ENCODE results near the gene PEF1. TPM values are rescaled to one million over a fixed set of nuclear protein-coding genes. Genes with fewer than 3 reads are reported as not detected.

The PEF1 gene
- total RNA-seq, 2 experiments from 2014 or later: 45.9 to 47.1 TPM

- peaks cover 7% of the 10 kb centered on the region for H3K4me1 Mint-ChIP-seq
- DNase-seq: no peak
- H3K27me3 Mint-ChIP-seq: peaks cover 30% of the 10 kb centered on the region
- no peak overlapping the region for H3K27ac Mint-ChIP-seq
- H3K9me3 Mint-ChIP-seq (ENCODE audit: low read depth): no peaks in the 10 kb centered on the region
- ATAC-seq: no peak
- no peak overlapping the region for H3K4me3 Mint-ChIP-seq
- CTCF ChIA-PET: interaction anchor here (1.8 to 2.1 kb wide), 2 partner anchors 76 to 295 kb away, joined by 5 to 8 read pairs; no protein-coding TSS in a partner anchor
- H3K36me3 Mint-ChIP-seq: no peaks in the 10 kb centered on the region
Measured at GRCh38 chr1:31669433-31669785, 24.7 kb upstream of the PEF1 start.

GRCh38 chr1:31668303-31668883 lies 23.7 kb upstream of the PEF1 start:
- H3K9me3 Mint-ChIP-seq (ENCODE audit: low read depth): no peaks in the 10 kb centered on the region
- CTCF ChIA-PET: interaction anchor here (0.6 to 9.2 kb wide), 2 partner anchors 121 to 770 kb away, joined by 3 to 100 read pairs; no protein-coding TSS in a partner anchor
- H3K27ac Mint-ChIP-seq: no peak overlapping the region
- peaks cover 7% of the 10 kb centered on the region for H3K4me1 Mint-ChIP-seq
- H3K36me3 Mint-ChIP-seq: no peaks in the 10 kb centered on the region
- no peak overlapping the region for H3K4me3 Mint-ChIP-seq
- DNase-seq: no peak
- peaks cover 32% of the 10 kb centered on the region for H3K27me3 Mint-ChIP-seq
- no peak for ATAC-seq

GRCh38 chr1:31667065-31667785 lies 22.5 kb upstream of the PEF1 start:
- Mint-ChIP-seq H3K36me3 (no peaks in the 10 kb centered on the region), H3K9me3 (ENCODE audit: low read depth) (no peaks in the 10 kb centered on the region), H3K4me1 (peaks cover 7% of the 10 kb centered on the region), H3K27ac (no peak overlapping the region), H3K27me3 (peaks cover 32% of the 10 kb centered on the region), H3K4me3 (no peak overlapping the region)
- ATAC-seq: no peak
- CTCF ChIA-PET: interaction anchor here (1.0 to 9.2 kb wide), 3 partner anchors 22 to 122 kb away, joined by 3 to 100 read pairs (median 12); partner anchors contain the start of gene PEF1
- no peak for DNase-seq

GRCh38 chr1:31666263-31666963 lies 21.7 kb upstream of the PEF1 start:
- no peak for ATAC-seq
- Mint-ChIP-seq H3K9me3 (ENCODE audit: low read depth) (no peaks in the 10 kb centered on the region), H3K36me3 (no peaks in the 10 kb centered on the region), H3K4me1 (peaks cover 7% of the 10 kb centered on the region), H3K4me3 (no peak overlapping the region), H3K27ac (no peak overlapping the region), H3K27me3 (peaks cover 29% of the 10 kb centered on the region)
- CTCF ChIA-PET: interaction anchor here (1.0 to 9.2 kb wide), 4 partner anchors 22 to 123 kb away, joined by 3 to 100 read pairs (median 8); partner anchors contain the start of gene PEF1
- DNase-seq: no peak

- Mint-ChIP-seq H3K27ac (no peak overlapping the region), H3K4me3 (no peak overlapping the region), H3K27me3 (peaks cover 21% of the 10 kb centered on the region), H3K9me3 (ENCODE audit: low read depth) (no peaks in the 10 kb centered on the region), H3K36me3 (no peaks in the 10 kb centered on the region), H3K4me1 (peaks cover 6% of the 10 kb centered on the region)
- ATAC-seq: no peak
- DNase-seq: no peak
- CTCF ChIA-PET: interaction anchor here (0.6 to 9.2 kb wide), 10 partner anchors 9 to 124 kb away, joined by 3 to 100 read pairs (median 5); partner anchors contain the start of gene COL16A1
Measured at GRCh38 chr1:31665234-31665878, 20.7 kb upstream of the PEF1 start.

GRCh38 chr1:31664528-31664927 lies 19.9 kb upstream of the PEF1 start:
- CTCF ChIA-PET: interaction anchor here (0.8 to 9.2 kb wide), 17 partner anchors 10 to 398 kb away, joined by 3 to 100 read pairs (median 4); partner anchors contain the start of genes COL16A1 and PEF1
- H3K36me3 Mint-ChIP-seq: no peaks in the 10 kb centered on the region
- H3K9me3 Mint-ChIP-seq (ENCODE audit: low read depth): no peaks in the 10 kb centered on the region
- H3K27me3 Mint-ChIP-seq: peaks cover 17% of the 10 kb centered on the region
- DNase-seq: no peak
- no peak for ATAC-seq
- H3K27ac Mint-ChIP-seq: no peak overlapping the region
- H3K4me1 Mint-ChIP-seq: peaks cover under 1% of the 10 kb centered on the region
- no peak overlapping the region for H3K4me3 Mint-ChIP-seq

GRCh38 chr1:31663622-31664452 lies 19.2 kb upstream of the PEF1 start:
- H3K4me1 Mint-ChIP-seq: no peaks in the 10 kb centered on the region
- DNase-seq (peak; percentile 68), ATAC-seq (peak; percentile 40)
- no peaks in the 10 kb centered on the region for H3K9me3 Mint-ChIP-seq (ENCODE audit: low read depth)
- peaks cover 10% of the 10 kb centered on the region for H3K27me3 Mint-ChIP-seq
- CTCF ChIA-PET: interaction anchor here (0.8 to 9.2 kb wide), 18 partner anchors 11 to 399 kb away, joined by 3 to 100 read pairs (median 4); partner anchors contain the start of genes COL16A1 and PEF1
- H3K4me3 Mint-ChIP-seq: no peak overlapping the region
- H3K27ac Mint-ChIP-seq: no peak overlapping the region
- H3K36me3 Mint-ChIP-seq: no peaks in the 10 kb centered on the region

GRCh38 chr1:31662463-31662862 lies 17.8 kb upstream of the PEF1 start:
- H3K4me3 Mint-ChIP-seq: no peak overlapping the region
- peaks cover 8% of the 10 kb centered on the region for H3K27me3 Mint-ChIP-seq
- no peaks in the 10 kb centered on the region for H3K36me3 Mint-ChIP-seq
- CTCF ChIA-PET: interaction anchor here (1.6 to 9.2 kb wide), 4 partner anchors 10 to 127 kb away, joined by 3 to 100 read pairs (median 23); no protein-coding TSS in a partner anchor
- no peak overlapping the region for H3K27ac Mint-ChIP-seq
- no peak for DNase-seq
- ATAC-seq: no peak
- no peaks in the 10 kb centered on the region for H3K4me1 Mint-ChIP-seq
- no peaks in the 10 kb centered on the region for H3K9me3 Mint-ChIP-seq (ENCODE audit: low read depth)

- Mint-ChIP-seq H3K9me3 (ENCODE audit: low read depth) (no peaks in the 10 kb centered on the region), H3K36me3 (no peaks in the 10 kb centered on the region), H3K4me3 (no peak overlapping the region), H3K27me3 (peaks cover 8% of the 10 kb centered on the region), H3K4me1 (no peaks in the 10 kb centered on the region), H3K27ac (no peak overlapping the region)
- no peak for DNase-seq
- CTCF ChIA-PET: interaction anchor here (0.8 to 9.2 kb wide), 5 partner anchors 9 to 128 kb away, joined by 3 to 100 read pairs (median 10); no protein-coding TSS in a partner anchor
- no peak for ATAC-seq
Measured at GRCh38 chr1:31661856-31662255, 17.2 kb upstream of the PEF1 start.

- ATAC-seq (no peak), DNase-seq (no peak)
- H3K4me3 Mint-ChIP-seq: no peak overlapping the region
- CTCF ChIA-PET: interaction anchor here (0.8 to 9.2 kb wide), 4 partner anchors 18 to 129 kb away, joined by 3 to 100 read pairs (median 9); no protein-coding TSS in a partner anchor
- H3K4me1 Mint-ChIP-seq: no peaks in the 10 kb centered on the region
- no peak overlapping the region for H3K27ac Mint-ChIP-seq
- H3K9me3 Mint-ChIP-seq (ENCODE audit: low read depth): no peaks in the 10 kb centered on the region
- H3K36me3 Mint-ChIP-seq: no peaks in the 10 kb centered on the region
- H3K27me3 Mint-ChIP-seq: peaks cover 8% of the 10 kb centered on the region
Measured at GRCh38 chr1:31660871-31661455, 16.3 kb upstream of the PEF1 start.

GRCh38 chr1:31659889-31660288 lies 15.2 kb upstream of the PEF1 start:
- no peak overlapping the region for H3K4me3 Mint-ChIP-seq
- DNase-seq (no peak), ATAC-seq (no peak)
- no peaks in the 10 kb centered on the region for H3K9me3 Mint-ChIP-seq (ENCODE audit: low read depth)
- CTCF ChIA-PET: interaction anchor here (1.0 to 9.2 kb wide), 4 partner anchors 45 to 130 kb away, joined by 3 to 100 read pairs (median 6); no protein-coding TSS in a partner anchor
- no peaks in the 10 kb centered on the region for H3K4me1 Mint-ChIP-seq
- peaks cover 7% of the 10 kb centered on the region for H3K27me3 Mint-ChIP-seq
- H3K27ac Mint-ChIP-seq: no peak overlapping the region
- H3K36me3 Mint-ChIP-seq: no peaks in the 10 kb centered on the region

GRCh38 chr1:31658721-31659120 lies 14.0 kb upstream of the PEF1 start:
- Mint-ChIP-seq H3K4me1 (no peaks in the 10 kb centered on the region), H3K9me3 (ENCODE audit: low read depth) (no peaks in the 10 kb centered on the region), H3K36me3 (no peaks in the 10 kb centered on the region), H3K4me3 (no peak overlapping the region), H3K27ac (no peak overlapping the region), H3K27me3 (peaks cover 4% of the 10 kb centered on the region)
- ATAC-seq (no peak), DNase-seq (no peak)
- CTCF ChIA-PET: interaction anchor here (2.2 kb wide), 1 partner anchor 87 kb away, joined by 8 read pairs; no protein-coding TSS in a partner anchor

All from activated CD8-positive, alpha-beta memory T cell treated with anti-CD3 and anti-CD28 coated beads, Interleukin-2, amount 10 ng/mL, durations not matched to agents 7 days and 5 days (primary cell).